Activated CD4-positive, alpha-beta memory T cell treated with anti-CD3 and anti-CD28 coated beads, Interleukin-2, amount 10 ng/mL, durations not matched to agents 7 days and 5 days (primary cell): ENCODE data around the gene TMEM30B. TPM values are rescaled to one million over a fixed set of nuclear protein-coding genes. Genes with fewer than 3 reads are reported as not detected.

Experiments
- CTCF ChIA-PET: fragments of 350-600 bp; sonication (Branson Sonifier 250); formaldehyde crosslinking; loops from one replicate; lab custom pipeline; 2021; ENCODE audit warnings: antibody characterized with exemption, inconsistent platforms; lab: Charles Lee
- POLR2A ChIA-PET: fragments of 350-600 bp; sonication (Branson Sonifier 250); formaldehyde crosslinking; loops from one replicate; lab custom pipeline; 2021; ENCODE audit warnings: antibody characterized with exemption; lab: Charles Lee
- DNase-seq: peaks from one replicate; pipeline ENCODE4 v3.0.0-alpha.2; 2020
- H3K27ac Mint-ChIP-seq: one replicate; pipeline ENCODE4 v1.8.0; 2021; ENCODE audit warnings: mild to moderate bottlenecking, mixed read lengths
- H3K27me3 Mint-ChIP-seq: one replicate; pipeline ENCODE4 v1.8.0; 2021; ENCODE audit warnings: mixed read lengths
- H3K36me3 Mint-ChIP-seq: one replicate; pipeline ENCODE4 v1.8.0; 2021; ENCODE audit warnings: low read depth, mixed read lengths
- H3K4me1 Mint-ChIP-seq: one replicate; pipeline ENCODE4 v1.8.0; 2021; ENCODE audit warnings: mixed read lengths
- H3K4me3 Mint-ChIP-seq: one replicate; pipeline ENCODE4 v1.8.0; 2021; ENCODE audit warnings: mild to moderate bottlenecking, mixed read lengths
- H3K9me3 Mint-ChIP-seq: one replicate; pipeline ENCODE4 v1.8.0; 2021; ENCODE audit warnings: mixed read lengths
- total RNA-seq, 2 experiments: library from RNA; stranded (reverse); gene quantifications; one replicate each; pipeline ENCODE4 v1.2.3, GENCODE V29; 2021

TMEM30B gene
- total RNA-seq, 2 experiments from 2014 or later, result 0.48 to 0.60 TPM

DNA sequence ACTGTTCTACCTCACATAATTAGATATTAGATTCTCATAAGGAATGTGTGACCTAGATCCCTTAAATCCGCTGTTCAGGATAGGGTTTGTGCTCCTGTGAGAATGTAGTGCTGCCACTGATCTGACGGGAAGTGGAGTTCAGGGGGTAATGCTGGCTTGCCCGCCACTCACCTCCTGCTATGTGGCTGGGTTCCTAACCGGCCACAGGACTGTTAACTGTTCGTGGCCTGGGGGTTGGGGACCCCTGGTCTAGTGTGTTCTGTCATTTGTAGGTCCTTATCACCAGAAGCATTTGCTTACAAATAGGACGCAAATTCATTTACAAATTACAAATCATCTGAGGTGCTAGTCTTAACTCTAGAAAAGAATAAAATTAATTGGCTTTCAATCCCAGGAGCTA is 16.4 kb upstream of the TMEM30B start:
- no peaks in the 10 kb centered on the region for H3K36me3 Mint-ChIP-seq
- CTCF ChIA-PET, result interaction anchor here (1.0 to 2.0 kb wide), 4 partner anchors 10 to 158 kb away, joined by 3 to 5 read pairs (median 4); no protein-coding TSS in a partner anchor
- POLR2A ChIA-PET, result interaction anchor here (1.2 kb wide), 1 partner anchor 64 kb away, joined by 3 read pairs; no protein-coding TSS in a partner anchor
- no peaks in the 10 kb centered on the region for H3K27me3 Mint-ChIP-seq
- no peaks in the 10 kb centered on the region for H3K9me3 Mint-ChIP-seq
- no peak overlapping the region for H3K27ac Mint-ChIP-seq
- peaks cover 29% of the 10 kb centered on the region for H3K4me1 Mint-ChIP-seq
- H3K4me3 Mint-ChIP-seq, result no peak overlapping the region
- DNase-seq, result no peak

DNA sequence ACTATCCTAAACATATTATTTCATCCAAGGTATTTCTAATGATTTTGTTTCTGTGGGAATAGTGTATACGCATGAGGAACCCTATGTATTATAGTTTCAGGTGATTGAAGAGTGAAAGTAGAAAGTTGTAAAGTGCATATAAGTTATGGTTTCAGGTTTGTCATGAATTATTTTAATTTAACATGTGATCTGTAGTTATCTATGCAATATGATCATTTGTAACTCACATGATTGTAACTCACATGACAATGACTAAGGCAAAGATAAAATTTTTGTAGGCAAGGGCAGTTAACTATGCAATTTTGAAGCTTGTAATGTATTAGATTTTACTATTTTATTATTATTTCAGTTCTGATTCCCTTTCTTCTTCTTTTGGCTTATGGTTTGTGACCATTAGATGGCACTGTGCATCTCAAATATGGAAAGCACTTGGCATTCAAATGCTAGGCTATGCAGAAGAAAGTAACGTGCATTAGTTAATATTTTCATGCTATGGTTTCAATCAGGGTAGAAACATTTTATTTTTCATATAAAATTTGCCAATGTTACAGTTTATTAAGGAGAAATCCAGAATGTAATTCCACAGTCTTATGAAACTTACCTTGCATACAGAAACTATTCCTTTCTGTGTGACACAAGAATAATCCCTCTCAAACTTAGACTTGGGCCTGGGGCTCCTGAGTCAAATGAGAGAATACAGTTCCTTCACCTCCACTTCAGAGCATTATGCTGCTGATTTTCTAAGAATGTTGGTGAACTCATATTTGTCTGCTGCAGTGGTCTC is 15.8 kb upstream of the TMEM30B start:
- H3K36me3 Mint-ChIP-seq, result no peaks in the 10 kb centered on the region
- H3K27ac Mint-ChIP-seq, result no peak overlapping the region
- H3K4me3 Mint-ChIP-seq, result no peak overlapping the region
- CTCF ChIA-PET, result interaction anchor here (0.6 to 2.0 kb wide), 15 partner anchors 10 to 564 kb away, joined by 3 to 11 read pairs (median 4); partner anchors contain the start of genes PRKCH and TMEM30B
- POLR2A ChIA-PET, result interaction anchor here (1.5 kb wide), 1 partner anchor 9 kb away, joined by 3 read pairs; no protein-coding TSS in a partner anchor
- H3K27me3 Mint-ChIP-seq, result no peaks in the 10 kb centered on the region
- no peak for DNase-seq
- H3K4me1 Mint-ChIP-seq, result peaks cover 29% of the 10 kb centered on the region
- H3K9me3 Mint-ChIP-seq, result no peaks in the 10 kb centered on the region

GRCh38 chr14:61296151-61296550 is 15.0 kb upstream of the TMEM30B start:
- CTCF ChIA-PET, result interaction anchor here (0.6 to 2.0 kb wide), 15 partner anchors 9 to 565 kb away, joined by 3 to 11 read pairs (median 4); partner anchors contain the start of genes PRKCH and TMEM30B
- no peaks in the 10 kb centered on the region for H3K9me3 Mint-ChIP-seq
- POLR2A ChIA-PET, result interaction anchor here (0.6 to 1.5 kb wide), 2 partner anchors 8 to 9 kb away, joined by 3 read pairs; no protein-coding TSS in a partner anchor
- no peaks in the 10 kb centered on the region for H3K36me3 Mint-ChIP-seq
- H3K27ac Mint-ChIP-seq, result no peak overlapping the region
- DNase-seq, result no peak
- peaks cover 29% of the 10 kb centered on the region for H3K4me1 Mint-ChIP-seq
- H3K27me3 Mint-ChIP-seq, result no peaks in the 10 kb centered on the region
- no peak overlapping the region for H3K4me3 Mint-ChIP-seq

- POLR2A ChIA-PET, result no interaction called here
- H3K4me3 Mint-ChIP-seq, result no peak overlapping the region
Measured at GRCh38 chr14:61290701-61291100, 9.6 kb upstream of the TMEM30B start.

GRCh38 chr14:61288720-61289119 is 7.6 kb upstream of the TMEM30B start:
- peaks cover 31% of the 10 kb centered on the region for H3K4me1 Mint-ChIP-seq
- no peak overlapping the region for H3K27ac Mint-ChIP-seq
- no peak overlapping the region for H3K4me3 Mint-ChIP-seq
- CTCF ChIA-PET, result interaction anchor here (1.5 to 2.3 kb wide), 3 partner anchors 8 to 21 kb away, joined by 4 to 9 read pairs (median 6); partner anchors contain the start of gene TMEM30B
- POLR2A ChIA-PET, result interaction anchor here (1.5 kb wide), 1 partner anchor 7 kb away, joined by 3 read pairs; no protein-coding TSS in a partner anchor
- H3K9me3 Mint-ChIP-seq, result no peaks in the 10 kb centered on the region
- no peak for DNase-seq
- no peaks in the 10 kb centered on the region for H3K36me3 Mint-ChIP-seq
- H3K27me3 Mint-ChIP-seq, result no peaks in the 10 kb centered on the region

More at GRCh38 chr14:61290701-61291100, 9.6 kb upstream of the TMEM30B start:
- H3K27ac Mint-ChIP-seq, result no peak overlapping the region
- CTCF ChIA-PET, result interaction anchor here (0.7 to 3.7 kb wide), 7 partner anchors 9 to 207 kb away, joined by 3 to 17 read pairs (median 4); partner anchors contain the start of gene TMEM30B
- peaks cover 19% of the 10 kb centered on the region for H3K4me1 Mint-ChIP-seq
- no peaks in the 10 kb centered on the region for H3K9me3 Mint-ChIP-seq
- no peaks in the 10 kb centered on the region for H3K36me3 Mint-ChIP-seq
- H3K27me3 Mint-ChIP-seq, result no peaks in the 10 kb centered on the region
- DNase-seq, result no peak

DNA sequence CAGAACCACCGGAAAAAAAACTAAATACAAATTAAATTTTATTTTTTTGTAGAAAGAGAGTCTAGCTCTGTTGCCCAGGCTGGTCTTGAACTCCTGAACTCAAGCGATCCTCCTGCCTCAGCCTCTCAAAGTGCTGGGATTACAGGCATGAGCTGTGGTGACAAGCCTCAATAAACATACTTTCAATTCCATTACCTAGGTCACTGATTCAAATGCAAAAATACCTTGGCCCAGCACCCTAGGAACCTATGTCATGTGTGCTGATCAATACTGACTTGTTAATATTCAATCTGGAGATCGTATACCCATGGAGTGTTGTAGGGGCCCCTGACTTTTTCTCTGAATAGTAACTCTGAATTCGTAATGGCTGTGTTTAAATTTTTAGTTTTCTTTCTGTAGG is 7.1 kb upstream of the TMEM30B start:
- Mint-ChIP-seq H3K4me3 (no peak overlapping the region), H3K4me1 (peaks cover 34% of the 10 kb centered on the region), H3K9me3 (no peaks in the 10 kb centered on the region), H3K36me3 (no peaks in the 10 kb centered on the region), H3K27ac (no peak overlapping the region), H3K27me3 (peaks cover under 1% of the 10 kb centered on the region)
- no peak for DNase-seq
- ChIA-PET POLR2A (interaction anchor here (1.5 kb wide), 1 partner anchor 8 kb away, joined by 3 read pairs; no protein-coding TSS in a partner anchor), CTCF (interaction anchor here (1.5 to 2.3 kb wide), 4 partner anchors 8 to 20 kb away, joined by 4 to 9 read pairs (median 5); partner anchors contain the start of gene TMEM30B)

DNA sequence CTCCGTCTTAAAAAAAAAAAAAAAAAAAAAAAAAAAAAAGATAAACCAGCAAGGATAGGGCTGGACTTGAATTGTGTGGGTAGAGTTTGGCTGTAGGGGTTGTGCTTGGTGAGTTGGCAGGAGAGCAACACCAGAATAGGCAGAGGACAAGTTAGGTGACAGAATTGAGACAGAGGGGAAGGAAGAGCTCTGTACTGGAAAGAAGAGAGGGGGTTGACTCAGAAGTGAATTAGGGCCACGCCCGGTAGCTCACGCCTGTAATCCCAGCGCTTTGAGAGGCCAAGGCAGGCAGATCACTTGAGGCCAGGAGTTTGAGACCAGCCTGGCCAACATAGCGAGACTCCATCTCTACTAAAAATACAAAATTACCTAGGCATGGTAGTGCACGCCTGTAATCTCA is 6.1 kb upstream of the TMEM30B start:
- ChIA-PET POLR2A (interaction anchor here (0.6 to 1.5 kb wide), 2 partner anchors 9 kb away, joined by 3 read pairs; no protein-coding TSS in a partner anchor), CTCF (interaction anchor here (0.7 to 1.6 kb wide), 9 partner anchors 10 to 550 kb away, joined by 3 to 4 read pairs (median 4); no protein-coding TSS in a partner anchor)
- DNase-seq, result no peak
- H3K4me1 Mint-ChIP-seq, result peaks cover 40% of the 10 kb centered on the region
- no peak overlapping the region for H3K4me3 Mint-ChIP-seq
- no peaks in the 10 kb centered on the region for H3K36me3 Mint-ChIP-seq
- peaks cover 4% of the 10 kb centered on the region for H3K27me3 Mint-ChIP-seq
- no peaks in the 10 kb centered on the region for H3K9me3 Mint-ChIP-seq
- H3K27ac Mint-ChIP-seq, result no peak overlapping the region

DNA sequence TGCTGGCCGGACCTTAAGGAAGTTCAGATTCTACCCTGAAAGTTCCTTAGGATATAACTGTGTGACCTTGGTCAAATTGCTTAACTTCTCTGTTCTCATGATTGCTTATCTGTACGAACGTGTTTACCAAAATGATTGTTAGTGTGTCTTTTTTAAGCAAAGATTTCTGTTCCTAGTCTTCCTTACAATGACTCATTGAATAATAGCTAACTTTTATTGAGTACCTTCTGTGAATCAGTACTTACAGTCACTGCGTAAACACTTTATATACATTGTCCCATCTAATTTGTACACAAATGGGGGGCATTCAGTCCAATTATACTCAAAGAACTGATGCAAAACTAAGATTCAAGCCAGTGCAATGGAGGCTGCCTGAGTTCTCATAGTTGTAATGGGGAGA is 4.2 kb upstream of the TMEM30B start:
- H3K27me3 Mint-ChIP-seq, result peaks cover 6% of the 10 kb centered on the region
- H3K36me3 Mint-ChIP-seq, result no peaks in the 10 kb centered on the region
- H3K4me3 Mint-ChIP-seq, result no peak overlapping the region
- H3K4me1 Mint-ChIP-seq, result peaks cover 49% of the 10 kb centered on the region
- DNase-seq, result no peak
- no peaks in the 10 kb centered on the region for H3K9me3 Mint-ChIP-seq
- ChIA-PET POLR2A (interaction anchor here (1.0 kb wide), 1 partner anchor 11 kb away, joined by 3 read pairs; no protein-coding TSS in a partner anchor), CTCF (interaction anchor here (0.9 to 1.6 kb wide), 15 partner anchors 8 to 552 kb away, joined by 3 to 7 read pairs (median 4); no protein-coding TSS in a partner anchor)
- no peak overlapping the region for H3K27ac Mint-ChIP-seq

- CTCF ChIA-PET, result interaction anchor here (0.6 to 1.0 kb wide), 2 partner anchors 15 to 269 kb away, joined by 3 read pairs; no protein-coding TSS in a partner anchor
- peak; percentile 30 for DNase-seq
- peaks cover 59% of the 10 kb centered on the region for H3K4me1 Mint-ChIP-seq
- no peaks in the 10 kb centered on the region for H3K36me3 Mint-ChIP-seq
- H3K4me3 Mint-ChIP-seq, result no peak overlapping the region
- POLR2A ChIA-PET, result interaction anchor here (1.0 kb wide), 1 partner anchor 60 kb away, joined by 3 read pairs; no protein-coding TSS in a partner anchor
- H3K27me3 Mint-ChIP-seq, result peaks cover 19% of the 10 kb centered on the region
- no peaks in the 10 kb centered on the region for H3K9me3 Mint-ChIP-seq
- H3K27ac Mint-ChIP-seq, result peak overlapping the region; percentile 13
Measured at GRCh38 chr14:61284001-61284400, 2.9 kb upstream of the TMEM30B start.

DNA sequence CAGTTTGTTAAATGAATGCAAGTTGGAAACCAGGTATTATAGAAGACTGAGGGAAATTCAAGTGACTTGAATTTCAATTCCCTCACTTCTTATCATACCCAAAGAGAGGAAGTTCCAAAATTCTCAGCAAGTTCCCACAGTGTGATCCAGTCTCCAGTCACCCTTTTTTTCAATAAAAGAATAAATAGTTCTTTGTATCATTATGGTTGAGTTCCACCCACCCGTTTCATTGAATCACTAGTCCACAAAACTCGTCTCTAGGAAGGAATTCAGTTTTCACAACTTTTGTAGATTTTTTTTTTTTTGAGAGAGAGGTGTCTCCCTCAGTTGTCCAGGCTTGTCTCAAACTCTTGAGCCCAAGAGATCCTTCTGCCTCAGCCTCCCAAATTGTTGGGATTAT is 1.6 kb upstream of the TMEM30B start:
- ChIA-PET CTCF (interaction anchor here (0.7 to 3.4 kb wide), 4 partner anchors 10 to 301 kb away, joined by 3 to 17 read pairs (median 3); no protein-coding TSS in a partner anchor), POLR2A (interaction anchor here (0.8 kb wide), 1 partner anchor 40 kb away, joined by 3 read pairs; no protein-coding TSS in a partner anchor)
- H3K36me3 Mint-ChIP-seq, result no peaks in the 10 kb centered on the region
- peaks cover 54% of the 10 kb centered on the region for H3K4me1 Mint-ChIP-seq
- DNase-seq, result no peak
- H3K27me3 Mint-ChIP-seq, result peaks cover 23% of the 10 kb centered on the region
- no peak overlapping the region for H3K27ac Mint-ChIP-seq
- no peaks in the 10 kb centered on the region for H3K9me3 Mint-ChIP-seq
- no peak overlapping the region for H3K4me3 Mint-ChIP-seq

DNA sequence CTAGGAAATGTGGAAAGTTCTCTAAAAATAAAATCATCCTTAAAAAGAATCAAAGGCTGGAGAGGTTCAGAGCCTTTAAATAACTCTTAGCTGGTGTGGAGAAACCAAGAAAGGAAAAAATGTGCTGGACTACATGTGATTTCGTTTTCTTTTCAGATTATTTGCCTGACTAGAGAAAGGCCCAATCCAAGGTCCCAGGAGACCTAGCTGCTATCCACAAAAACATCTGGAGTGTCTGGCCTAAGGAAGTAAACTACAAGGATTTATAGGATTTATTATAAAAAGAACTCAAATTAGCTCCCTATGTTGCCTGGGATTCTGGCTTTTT is 774 bp upstream of the TMEM30B start:
- POLR2A ChIA-PET, result interaction anchor here (0.8 kb wide), 1 partner anchor 41 kb away, joined by 3 read pairs; no protein-coding TSS in a partner anchor
- Mint-ChIP-seq H3K36me3 (no peaks in the 10 kb centered on the region), H3K9me3 (no peaks in the 10 kb centered on the region), H3K27me3 (peaks cover 24% of the 10 kb centered on the region), H3K4me3 (peak overlapping the region; percentile 64), H3K4me1 (peaks cover 51% of the 10 kb centered on the region), H3K27ac (no peak overlapping the region)
- CTCF ChIA-PET, result interaction anchor here (0.6 to 3.4 kb wide), 9 partner anchors 10 to 300 kb away, joined by 3 to 17 read pairs (median 3); no protein-coding TSS in a partner anchor
- DNase-seq, result no peak

DNA sequence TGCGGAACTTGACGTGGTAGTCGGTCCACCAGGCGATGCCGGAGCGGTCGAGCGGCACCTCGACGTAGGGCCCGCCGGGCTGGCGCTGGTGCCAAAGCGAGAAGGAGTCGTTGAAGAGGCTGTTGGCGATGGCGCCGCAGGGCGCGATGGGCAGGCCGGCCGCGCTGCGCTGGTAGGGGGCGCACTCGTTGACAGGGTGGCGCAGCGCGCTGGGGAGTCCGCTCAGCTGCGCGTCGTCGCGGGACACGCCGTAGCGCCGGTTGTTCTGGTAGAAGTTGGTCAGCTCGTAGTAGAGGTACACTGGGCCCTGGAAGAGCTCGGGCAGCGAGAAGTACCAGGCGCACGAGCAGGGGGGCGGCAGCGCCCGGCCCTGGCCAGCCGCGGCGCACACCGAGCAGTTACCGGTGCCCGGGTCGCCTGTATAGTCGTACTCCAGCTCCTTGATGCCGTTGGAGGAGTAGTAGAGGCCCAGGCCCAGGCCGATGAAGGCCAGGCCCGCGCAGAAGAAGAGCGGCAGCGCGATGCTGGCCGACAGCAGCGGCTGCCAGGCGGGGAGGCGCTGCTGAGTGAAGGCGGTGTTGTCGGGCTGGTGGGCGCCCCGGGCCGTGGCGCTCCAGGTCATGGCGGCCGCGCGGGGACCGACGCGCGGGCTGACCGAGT is 482 bp downstream of the TMEM30B start:
- Mint-ChIP-seq H3K9me3 (no peaks in the 10 kb centered on the region), H3K27me3 (peaks cover 31% of the 10 kb centered on the region), H3K4me1 (peaks cover 40% of the 10 kb centered on the region), H3K4me3 (peak overlapping the region; percentile 80), H3K27ac (peak overlapping the region; percentile 62), H3K36me3 (no peaks in the 10 kb centered on the region)
- DNase-seq, result peak; percentile 77
- ChIA-PET POLR2A (interaction anchor here (0.8 to 1.4 kb wide), 4 partner anchors 38 to 414 kb away, joined by 3 read pairs; partner anchors contain the start of gene HIF1A), CTCF (interaction anchor here (0.9 to 3.4 kb wide), 16 partner anchors 8 to 949 kb away, joined by 3 to 17 read pairs (median 4); no protein-coding TSS in a partner anchor)
